ENCODE data around the gene APLP1. TPM values are rescaled to one million over a fixed set of nuclear protein-coding genes. Genes with fewer than 3 reads are reported as not detected.
"Not testable (repeated sequence)": the region's sequence is repeated elsewhere in the genome, so short reads cannot be mapped to it uniquely, and the experiment has no call there.

Gene APLP1
- total RNA-seq, 1 experiment from 2014 or later: 121 TPM

DNA sequence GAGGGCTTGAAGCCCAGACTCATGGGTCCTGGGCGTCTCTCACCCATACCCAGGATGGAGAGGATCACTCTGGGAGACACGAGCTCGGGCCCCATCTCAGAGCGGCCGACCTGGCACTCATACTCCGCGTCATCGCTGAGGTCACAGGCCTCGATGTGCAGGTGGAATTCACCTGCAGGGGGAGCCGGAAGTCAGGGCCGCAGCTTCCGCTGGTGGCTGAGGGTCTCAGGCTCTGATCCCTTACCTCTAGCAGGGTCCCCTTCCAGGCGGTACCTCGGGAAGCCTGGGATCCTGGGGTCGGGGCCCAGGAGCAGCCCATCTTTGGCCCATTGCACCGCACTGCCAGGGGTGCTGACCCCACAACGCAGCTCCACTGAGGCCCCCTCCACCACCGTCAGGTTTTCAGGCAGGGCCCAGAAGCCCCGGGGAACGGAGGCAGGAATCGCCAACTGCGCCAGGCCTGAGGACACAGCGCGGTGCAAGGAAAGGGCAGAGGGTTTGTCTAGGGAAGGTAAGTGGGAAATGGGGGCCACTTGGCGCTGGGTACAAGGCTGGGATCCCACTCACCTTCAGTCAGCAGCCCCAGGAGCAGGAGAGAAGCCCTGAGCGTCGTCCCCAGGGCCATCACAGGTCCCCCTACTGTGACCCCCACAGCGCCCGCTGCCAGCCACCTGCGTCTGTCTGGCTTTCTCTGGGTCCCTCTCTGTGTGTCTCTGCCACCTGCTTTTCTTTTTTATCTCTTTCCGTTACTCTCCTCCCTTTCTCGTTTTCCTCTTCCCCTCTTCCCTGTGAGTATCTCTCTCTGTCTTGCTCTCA, 17.0 kb upstream of the APLP1 start:
- in situ Hi-C loops (cut with HindIII; ENCODE audit: low sequenced_read_pairs): loop anchor here (5.0 kb wide), 1 partner anchor 51 kb away; the partner anchor contains the start of genes HCST and NFKBID
- no peak for DNase-seq (ENCODE audit: low spot score)

- DNase-seq (ENCODE audit: low spot score): no peak
- in situ Hi-C loops (cut with HindIII; ENCODE audit: low sequenced_read_pairs): loop anchor here (5.0 kb wide), 1 partner anchor 50 kb away; the partner anchor contains the start of genes HCST and NFKBID
Observed at GRCh38 chr19:35852029-35852780, 16.2 kb upstream of the APLP1 start, which contains the start of gene NPHS1. Gene NPHS1, minus strand, starts transcription at chr19:35852504. Its CDS starts 667 bp downstream, at chr19:35851837.

GRCh38 chr19:35853038-35853756, 15.2 kb upstream of the APLP1 start:
- in situ Hi-C loops (cut with HindIII; ENCODE audit: low sequenced_read_pairs): loop anchor here (5.0 kb wide), 1 partner anchor 49 kb away; the partner anchor contains the start of genes HCST and NFKBID
- DNase-seq (ENCODE audit: low spot score): no peak

- in situ Hi-C loops (cut with HindIII; ENCODE audit: low sequenced_read_pairs): no loop called here
- DNase-seq (ENCODE audit: low spot score): no peak
Observed at GRCh38 chr19:35856546-35857149, 11.7 kb upstream of the APLP1 start, which contains the start of gene KIRREL2. Gene KIRREL2, plus strand, starts transcription at chr19:35856911. Its CDS starts 209 bp downstream, at chr19:35857120.

DNA sequence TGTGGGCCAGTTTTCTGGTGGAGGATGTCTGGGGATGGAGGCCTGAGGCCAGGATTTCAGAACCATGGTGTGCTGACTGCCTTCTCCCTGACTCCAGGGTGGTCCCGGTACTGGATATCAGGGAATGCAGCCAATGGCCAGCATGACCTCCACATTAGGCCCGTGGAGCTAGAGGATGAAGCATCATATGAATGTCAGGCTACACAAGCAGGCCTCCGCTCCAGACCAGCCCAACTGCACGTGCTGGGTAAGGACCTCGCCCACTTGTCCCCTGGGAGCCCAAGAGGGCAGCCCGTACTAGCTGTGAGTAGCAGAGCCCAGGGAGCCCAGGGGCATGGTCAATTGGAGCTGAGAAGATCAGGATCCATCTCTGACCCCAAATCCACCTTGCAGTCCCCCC, 10.1 kb upstream of the APLP1 start:
- in situ Hi-C loops (cut with HindIII; ENCODE audit: low sequenced_read_pairs): no loop called here
- no peak for DNase-seq (ENCODE audit: low spot score)

GRCh38 chr19:35859414-35859813, 9.0 kb upstream of the APLP1 start:
- in situ Hi-C loops (cut with HindIII; ENCODE audit: low sequenced_read_pairs): no loop called here
- DNase-seq (ENCODE audit: low spot score): no peak

- no peak for DNase-seq (ENCODE audit: low spot score)
- in situ Hi-C loops (cut with HindIII; ENCODE audit: low sequenced_read_pairs): no loop called here
Observed at GRCh38 chr19:35860436-35860817, 7.9 kb upstream of the APLP1 start.

DNA sequence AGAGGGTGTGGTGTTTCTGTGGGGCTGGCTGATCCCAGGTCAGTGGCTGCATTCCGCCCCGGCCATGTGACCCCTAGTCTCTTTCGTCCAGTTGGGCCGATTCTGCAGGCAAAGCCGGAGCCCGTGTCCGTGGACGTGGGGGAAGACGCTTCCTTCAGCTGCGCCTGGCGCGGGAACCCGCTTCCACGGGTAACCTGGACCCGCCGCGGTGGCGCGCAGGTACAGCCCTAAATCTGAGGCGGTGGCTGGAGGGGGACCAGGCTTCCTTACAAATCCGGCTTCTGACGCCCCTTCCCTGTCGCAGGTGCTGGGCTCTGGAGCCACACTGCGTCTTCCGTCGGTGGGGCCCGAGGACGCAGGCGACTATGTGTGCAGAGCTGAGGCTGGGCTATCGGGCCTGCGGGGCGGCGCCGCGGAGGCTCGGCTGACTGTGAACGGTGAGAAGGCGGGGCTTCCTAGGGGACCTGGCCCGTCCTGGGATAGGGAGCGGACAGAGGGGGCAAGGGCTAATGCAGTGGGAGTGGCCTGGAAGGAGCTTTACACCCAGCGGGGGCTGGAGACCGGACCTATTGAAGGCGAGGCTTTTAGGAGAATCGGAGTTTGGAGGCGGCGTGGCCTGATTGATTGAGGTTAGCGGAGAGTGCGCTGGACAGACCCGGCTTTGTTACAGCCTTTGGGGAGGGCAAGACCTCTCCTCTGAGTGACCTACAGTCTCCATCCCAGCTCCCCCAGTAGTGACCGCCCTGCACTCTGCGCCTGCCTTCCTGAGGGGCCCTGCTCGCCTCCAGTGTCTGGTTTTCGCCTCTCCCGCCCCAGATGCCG, 7.3 kb upstream of the APLP1 start:
- in situ Hi-C loops (cut with HindIII; ENCODE audit: low sequenced_read_pairs): no loop called here
- no peak for DNase-seq (ENCODE audit: low spot score)

- in situ Hi-C loops (cut with HindIII; ENCODE audit: low sequenced_read_pairs): no loop called here
- no peak for DNase-seq (ENCODE audit: low spot score)
Observed at GRCh38 chr19:35861640-35862160, 6.7 kb upstream of the APLP1 start.

DNA sequence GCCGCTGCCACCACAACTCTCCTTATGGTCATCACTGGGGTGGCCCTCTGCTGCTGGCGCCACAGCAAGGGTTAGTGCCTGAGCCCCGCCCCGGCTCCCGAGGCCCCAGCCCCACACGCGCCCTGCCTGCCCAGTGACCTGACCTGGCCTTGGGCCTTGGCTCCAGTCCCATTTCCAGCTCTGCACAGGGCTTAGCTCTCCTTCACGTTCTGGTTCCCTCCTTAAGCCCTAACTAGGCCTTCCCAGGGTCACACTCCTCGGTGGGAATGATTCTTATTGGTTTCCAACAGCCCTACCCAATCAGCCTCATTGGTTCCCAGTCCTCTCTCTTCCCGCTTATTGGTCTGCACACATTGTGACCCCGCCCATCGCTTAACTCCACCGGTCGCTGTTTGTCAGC, 5.8 kb upstream of the APLP1 start:
- in situ Hi-C loops (cut with HindIII; ENCODE audit: low sequenced_read_pairs): no loop called here
- DNase-seq (ENCODE audit: low spot score): no peak

- no peak for DNase-seq (ENCODE audit: low spot score)
- in situ Hi-C loops (cut with HindIII; ENCODE audit: low sequenced_read_pairs): no loop called here
Observed at GRCh38 chr19:35863018-35863417, 5.4 kb upstream of the APLP1 start.

- in situ Hi-C loops (cut with HindIII; ENCODE audit: low sequenced_read_pairs): no loop called here
- no peak for DNase-seq (ENCODE audit: low spot score)
Observed at GRCh38 chr19:35868823-35869326, 501 bp downstream of the APLP1 start.

- in situ Hi-C loops (cut with HindIII; ENCODE audit: low sequenced_read_pairs): no loop called here
- peak; percentile 82 for DNase-seq (ENCODE audit: low spot score)
Observed at GRCh38 chr19:35869327-35870123, 1.2 kb downstream of the APLP1 start.

- in situ Hi-C loops (cut with HindIII; ENCODE audit: low sequenced_read_pairs): not testable (repeated sequence)
Observed at GRCh38 chr19:35870124-35870736, 1.9 kb downstream of the APLP1 start.

DNA sequence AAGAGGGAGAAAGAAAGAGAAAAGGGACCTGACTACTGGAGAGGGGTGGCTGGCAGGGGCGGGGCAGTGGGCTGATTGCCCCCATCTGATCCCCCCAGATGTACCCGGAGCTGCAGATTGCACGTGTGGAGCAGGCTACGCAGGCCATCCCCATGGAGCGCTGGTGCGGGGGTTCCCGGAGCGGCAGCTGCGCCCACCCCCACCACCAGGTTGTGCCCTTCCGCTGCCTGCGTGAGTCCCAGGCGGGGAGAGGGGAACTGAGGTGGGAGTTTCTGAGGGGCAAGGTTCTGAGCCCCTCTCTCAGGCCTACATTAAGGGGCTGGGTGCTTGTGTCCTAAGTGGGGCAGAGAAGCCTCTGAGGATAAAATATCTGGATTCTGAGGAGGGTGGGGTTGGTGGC, 2.4 kb downstream of the APLP1 start:
- DNase-seq (ENCODE audit: low spot score): no peak
- in situ Hi-C loops (cut with HindIII; ENCODE audit: low sequenced_read_pairs): no loop called here

More at GRCh38 chr19:35870124-35870736, 1.9 kb downstream of the APLP1 start:
- not testable (repeated sequence) for DNase-seq (ENCODE audit: low spot score)

GRCh38 chr19:35871611-35872010, 3.2 kb downstream of the APLP1 start:
- no peak for DNase-seq (ENCODE audit: low spot score)
- in situ Hi-C loops (cut with HindIII; ENCODE audit: low sequenced_read_pairs): no loop called here

GRCh38 chr19:35872180-35872579, 3.8 kb downstream of the APLP1 start:
- no peak for DNase-seq (ENCODE audit: low spot score)
- in situ Hi-C loops (cut with HindIII; ENCODE audit: low sequenced_read_pairs): no loop called here

Data from G401 (cell line).